SK-MEL-5 (cell line): Measurements from ENCODE around the gene KRTAP13-3. TPM values are rescaled to one million over a fixed set of nuclear protein-coding genes. Genes with fewer than 3 reads are reported as not detected.

Source experiments
- total RNA-seq: library from RNA; depleted of rRNA; stranded (reverse); fragments of >200 nt; shearing (Covaris generic); gene quantifications from 2 replicates; pipeline ENCODE4 v1.2.3, GENCODE V29; 2014; rRNA removed

KRTAP13-3 gene
- total RNA-seq, 1 experiment from 2014 or later = not detected

Other genes with a start within 250 kb of the KRTAP13-3 start
- not detected in 2 replicates for gene CLDN8, start 209.8 kb downstream of the KRTAP13-3 start, total RNA-seq
- not detected in 2 replicates for gene KRTAP24-1, start 143.0 kb downstream of the KRTAP13-3 start, total RNA-seq
- gene KRTAP25-1, start 136.4 kb downstream of the KRTAP13-3 start, total RNA-seq = not detected in 2 replicates
- gene KRTAP26-1, start 105.6 kb downstream of the KRTAP13-3 start, total RNA-seq = not detected in 2 replicates
- gene KRTAP27-1, start 88.2 kb downstream of the KRTAP13-3 start, total RNA-seq = not detected in 2 replicates
- not detected in 2 replicates for gene KRTAP23-1, start 77.3 kb downstream of the KRTAP13-3 start, total RNA-seq
- not detected in 2 replicates for gene KRTAP13-2, start 53.7 kb downstream of the KRTAP13-3 start, total RNA-seq
- not detected in 2 replicates for gene KRTAP13-1, start 29.9 kb downstream of the KRTAP13-3 start, total RNA-seq
- not detected in 2 replicates for gene KRTAP13-4, start 4.3 kb upstream of the KRTAP13-3 start, total RNA-seq
- gene KRTAP15-1, start 14.3 kb upstream of the KRTAP13-3 start, total RNA-seq = not detected in 2 replicates
- gene KRTAP19-1, start 54.4 kb upstream of the KRTAP13-3 start, total RNA-seq = 0.34 and 1.3 TPM in 2 replicates
- not detected in 2 replicates for gene KRTAP19-2, start 61.5 kb upstream of the KRTAP13-3 start, total RNA-seq
- not detected in 2 replicates for gene KRTAP19-3, start 66.1 kb upstream of the KRTAP13-3 start, total RNA-seq
- not detected in 2 replicates for gene KRTAP19-4, start 71.2 kb upstream of the KRTAP13-3 start, total RNA-seq
- not detected in 2 replicates for gene KRTAP19-5, start 76.2 kb upstream of the KRTAP13-3 start, total RNA-seq
- gene KRTAP19-6, start 115.9 kb upstream of the KRTAP13-3 start, total RNA-seq = not detected in 2 replicates
- not detected in 2 replicates for gene KRTAP19-7, start 135.4 kb upstream of the KRTAP13-3 start, total RNA-seq
- gene KRTAP22-2, start 164.5 kb upstream of the KRTAP13-3 start, total RNA-seq = not detected in 2 replicates
- not detected in 2 replicates for gene KRTAP6-3, start 166.5 kb upstream of the KRTAP13-3 start, total RNA-seq
- not detected in 2 replicates for gene KRTAP6-2, start 173.0 kb upstream of the KRTAP13-3 start, total RNA-seq
- not detected in 2 replicates for gene KRTAP22-1, start 175.2 kb upstream of the KRTAP13-3 start, total RNA-seq
- not detected in 2 replicates for gene KRTAP6-1, start 188.0 kb upstream of the KRTAP13-3 start, total RNA-seq
- not detected in 2 replicates for gene KRTAP20-1, start 190.5 kb upstream of the KRTAP13-3 start, total RNA-seq
- not detected in 2 replicates for gene KRTAP20-4, start 194.7 kb upstream of the KRTAP13-3 start, total RNA-seq
- not detected in 2 replicates for gene KRTAP20-2, start 209.3 kb upstream of the KRTAP13-3 start, total RNA-seq
- gene KRTAP20-3, start 216.9 kb upstream of the KRTAP13-3 start, total RNA-seq = not detected in 2 replicates